ENCODE measurements around the gene OSTF1.

- TF ChIP-seq POLR2A (IDR thresholded peaks at IDR 0.05; ENCODE audit: extremely low read depth, insufficient read length) (no peak), CTCF (IDR thresholded peaks at IDR 0.05; ENCODE audit: low read depth, low read length) (no peak), MYC (IDR thresholded peaks at IDR 0.05; ENCODE audit: low read depth, low read length) (no peak), MAX (IDR thresholded peaks at IDR 0.05; ENCODE audit: low read depth, low read length) (no peak)
Measured at GRCh38 chr9:75092766-75093165, 4.5 kb downstream of the OSTF1 start.

All from NB4 (cell line).